Hippocampal formation (tissue), 2 donors: ENCODE results near the gene ERCC6L2.

Experiments used
- DNase-seq, 2 donors: peaks; one replicate each; lab custom pipeline; 2025; lab: John Stamatoyannopoulos, UW

ERCC6L2 gene

DNA sequence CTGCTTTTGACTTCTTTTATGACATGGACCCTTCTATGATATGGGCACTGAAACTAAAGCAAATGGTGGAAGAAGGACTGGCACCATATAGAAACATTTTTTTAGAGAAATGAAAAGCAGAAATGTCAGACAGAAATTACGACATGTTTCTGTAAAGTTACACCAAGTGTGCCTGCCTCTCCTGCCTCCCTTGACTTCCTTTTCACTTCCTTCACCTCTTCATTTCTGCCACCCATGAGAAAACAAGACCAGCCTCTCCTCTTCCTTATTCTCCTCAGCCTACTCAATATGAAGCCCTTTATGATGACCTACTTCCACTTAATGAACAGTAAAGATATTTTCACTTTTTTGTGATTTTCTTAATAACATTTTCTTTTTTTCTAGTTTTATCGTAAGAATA is 44.5 kb downstream of the ERCC6L2 start:
- DNase-seq = no peak

DNA sequence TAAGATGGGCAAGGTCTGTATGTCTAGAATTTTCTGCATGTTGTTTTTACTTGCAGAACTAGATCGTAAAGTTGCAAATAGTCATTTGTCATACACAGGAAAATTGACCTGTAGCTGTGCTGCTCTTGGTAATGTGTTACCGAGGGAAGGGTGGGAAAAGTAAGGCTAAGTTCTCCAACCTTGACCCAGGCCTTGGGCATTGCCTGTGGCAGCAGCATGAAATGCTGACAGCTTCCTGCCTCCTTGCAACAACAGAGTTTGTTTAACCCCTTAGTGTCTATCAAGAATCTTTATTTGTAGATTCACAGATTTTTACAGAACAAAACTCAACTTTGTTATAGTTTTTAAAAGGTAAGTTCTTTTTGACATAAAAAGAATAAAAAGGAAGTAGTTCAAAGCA is 48.3 kb downstream of the ERCC6L2 start:
- no peak for DNase-seq

DNA sequence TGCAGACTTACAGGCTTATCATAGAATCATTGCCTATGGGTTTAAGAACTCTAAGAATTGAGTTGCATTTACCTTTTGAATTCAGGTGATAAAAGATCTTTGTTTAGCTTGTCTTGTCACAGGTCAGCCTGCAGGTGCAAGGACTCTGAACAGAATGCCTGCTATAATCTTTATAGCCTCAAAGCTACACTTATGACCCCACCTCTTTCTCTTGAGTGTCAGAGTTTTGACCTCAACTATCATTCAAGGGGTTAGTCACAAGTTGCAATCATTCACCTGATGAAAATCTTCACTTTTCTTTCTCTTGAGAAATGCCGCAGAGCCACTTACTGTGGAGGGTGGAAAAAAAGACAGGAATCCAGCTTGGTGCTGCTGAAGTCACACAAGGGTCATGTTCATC is 49.5 kb downstream of the ERCC6L2 start:
- DNase-seq = no peak

DNA sequence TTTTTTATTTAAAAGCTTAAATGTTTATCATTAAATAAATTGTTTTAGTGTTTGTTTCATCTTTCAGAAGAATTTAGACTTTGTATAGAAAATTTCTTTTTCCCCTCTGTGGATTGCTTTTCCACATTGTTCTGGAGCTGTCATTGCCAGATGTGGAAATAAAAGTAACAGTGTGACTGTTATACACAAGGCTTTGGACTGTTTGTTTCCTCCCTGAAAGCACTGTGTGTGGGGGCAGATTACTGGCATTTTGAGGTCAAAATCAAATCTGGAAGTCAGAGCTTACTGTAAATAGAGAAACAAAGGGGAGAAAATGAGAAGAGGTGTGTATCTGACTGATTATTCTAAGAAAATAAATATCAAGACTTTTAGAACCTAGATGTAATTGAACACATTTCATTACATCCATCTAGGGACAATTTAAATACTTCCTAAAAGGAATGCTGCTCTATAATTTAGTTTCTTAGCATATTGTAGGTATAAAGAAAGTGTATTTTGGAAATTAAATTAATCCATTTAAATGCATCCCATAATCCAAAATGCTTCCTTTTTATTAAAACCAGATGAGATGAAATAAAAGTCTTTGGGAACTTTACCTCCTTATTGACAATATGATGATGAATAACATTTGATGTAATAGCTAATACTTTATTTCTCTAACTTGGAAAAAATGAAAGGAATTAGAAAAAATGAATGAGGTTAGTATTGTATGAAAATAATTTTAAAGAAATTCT is 51.9 kb downstream of the ERCC6L2 start:
- DNase-seq = no peak

- no peak for DNase-seq
These were observed 54.8 kb downstream of the ERCC6L2 start for GRCh38 chr9:95930277-95930676.

GRCh38 chr9:95935861-95936578 is 60.5 kb downstream of the ERCC6L2 start:
- DNase-seq = no peak

GRCh38 chr9:95936579-95937075 is 61.1 kb downstream of the ERCC6L2 start:
- no peak for DNase-seq

DNA sequence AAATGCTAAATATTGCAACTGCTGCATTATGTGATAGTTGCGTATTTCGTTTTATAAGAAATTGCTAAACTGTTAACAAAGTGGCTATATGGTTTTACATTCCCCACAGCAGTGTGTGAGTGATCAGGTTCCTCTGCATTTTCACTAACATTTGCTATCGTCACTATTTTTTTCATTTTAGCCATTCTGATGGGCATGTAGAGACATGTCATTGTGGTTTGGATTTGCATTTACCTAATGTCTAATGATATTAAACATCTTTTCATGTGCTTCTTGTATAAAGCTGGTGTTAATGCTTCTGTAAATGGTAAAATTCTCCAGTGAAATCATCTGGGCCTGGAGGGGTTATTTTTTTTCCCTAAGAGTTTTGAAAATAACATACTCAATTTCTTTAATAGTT is 61.6 kb downstream of the ERCC6L2 start:
- no peak for DNase-seq

DNA sequence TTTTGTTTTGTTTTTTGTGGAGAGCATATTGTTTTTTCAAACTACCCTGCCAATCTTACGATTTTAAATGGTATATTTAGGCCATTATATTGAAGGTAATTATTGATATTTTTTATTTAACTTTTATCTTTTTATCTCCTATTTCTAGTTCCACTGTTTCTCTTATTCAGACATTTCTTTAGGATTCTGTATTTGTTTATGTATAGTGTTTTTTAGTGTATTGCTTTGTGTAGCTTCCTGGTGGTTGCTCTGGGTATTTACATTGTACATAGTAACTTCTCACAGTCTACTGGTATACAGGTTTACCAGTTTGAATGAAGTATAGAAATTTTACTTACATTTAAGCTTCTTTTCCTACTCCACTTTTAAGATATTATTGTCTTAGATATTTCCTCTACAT is 63.2 kb downstream of the ERCC6L2 start:
- no peak for DNase-seq

DNA sequence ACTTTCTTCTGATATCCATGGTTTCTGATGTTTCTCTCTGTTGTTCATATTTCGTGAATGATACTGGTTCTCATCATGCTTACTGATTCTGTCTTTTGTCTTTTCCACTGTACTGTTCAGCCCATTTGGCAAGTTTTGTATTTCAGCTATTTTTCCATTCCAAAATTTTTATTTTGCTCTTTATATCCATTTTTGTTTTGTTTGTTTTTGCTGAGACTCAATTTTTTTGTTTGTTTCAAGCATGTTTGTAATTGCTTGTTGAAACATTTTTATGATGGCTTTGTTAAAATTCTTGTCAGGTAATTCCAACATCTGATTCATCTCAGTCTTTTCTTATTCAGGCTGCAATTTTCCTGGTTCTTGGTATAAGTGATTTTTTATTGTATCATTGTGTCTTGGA is 64.0 kb downstream of the ERCC6L2 start:
- no peak for DNase-seq

DNA sequence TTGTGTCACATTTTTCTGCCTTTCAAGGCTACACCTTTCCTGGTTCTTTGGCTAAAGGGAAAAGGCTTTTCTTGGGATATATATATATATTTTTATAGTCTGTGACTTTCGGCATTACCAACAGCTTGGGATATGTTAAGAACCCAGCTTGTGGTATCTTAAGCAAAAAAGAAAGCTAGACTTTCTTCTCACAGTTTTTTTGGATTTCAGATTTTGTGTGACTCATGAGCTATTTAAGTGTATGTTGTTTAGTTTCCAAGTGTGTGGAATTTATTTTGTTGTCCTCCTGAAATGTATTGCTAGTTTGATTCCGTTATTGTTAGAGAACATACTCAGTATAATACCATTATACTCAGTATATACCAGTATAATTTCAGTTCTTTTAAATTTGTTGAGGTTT is 64.8 kb downstream of the ERCC6L2 start:
- DNase-seq = no peak

DNA sequence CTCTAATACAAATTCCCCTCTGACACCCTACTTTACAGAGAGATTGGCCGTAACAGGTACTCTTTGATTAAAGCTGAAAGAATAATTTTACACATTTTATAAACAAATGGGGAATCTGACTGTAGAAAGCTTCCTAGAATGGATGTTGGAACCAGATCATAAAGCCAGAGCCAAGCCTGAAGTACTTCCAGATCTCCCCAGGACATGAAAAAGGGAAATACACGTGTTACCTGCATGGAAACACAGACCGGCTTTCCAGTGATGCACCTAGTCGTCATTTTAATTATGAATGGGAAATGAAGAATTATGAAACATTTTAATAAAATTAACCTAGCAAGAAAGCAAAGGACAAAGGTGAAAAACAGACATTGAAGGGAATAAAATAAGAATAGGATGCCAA is 66.5 kb downstream of the ERCC6L2 start:
- DNase-seq = no peak

GRCh38 chr9:95947118-95947517 is 71.6 kb downstream of the ERCC6L2 start:
- no peak for DNase-seq

DNA sequence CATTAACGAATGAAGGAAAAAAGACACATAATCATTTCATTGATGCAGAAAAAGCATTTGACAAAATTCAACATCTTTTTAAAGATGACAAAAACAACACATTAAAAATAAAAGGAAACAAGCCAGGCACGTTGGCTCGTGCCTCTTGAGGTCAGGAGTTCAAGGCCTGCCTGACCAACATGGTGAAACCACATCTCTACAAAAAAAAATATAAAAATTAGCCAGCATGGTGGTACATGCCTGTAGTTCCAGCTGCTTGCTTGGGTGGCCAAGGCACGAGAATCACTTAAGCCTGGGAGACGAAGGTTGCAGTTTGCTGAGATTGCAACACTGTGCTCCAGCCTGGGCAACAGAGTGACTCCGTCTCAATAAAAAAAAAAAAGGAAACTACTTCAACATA is 77.0 kb downstream of the ERCC6L2 start:
- no peak for DNase-seq

- no peak for DNase-seq
These were observed 78.5 kb downstream of the ERCC6L2 start for GRCh38 chr9:95953986-95954385.

GRCh38 chr9:95954940-95955339 is 79.4 kb downstream of the ERCC6L2 start:
- DNase-seq = no peak

DNA sequence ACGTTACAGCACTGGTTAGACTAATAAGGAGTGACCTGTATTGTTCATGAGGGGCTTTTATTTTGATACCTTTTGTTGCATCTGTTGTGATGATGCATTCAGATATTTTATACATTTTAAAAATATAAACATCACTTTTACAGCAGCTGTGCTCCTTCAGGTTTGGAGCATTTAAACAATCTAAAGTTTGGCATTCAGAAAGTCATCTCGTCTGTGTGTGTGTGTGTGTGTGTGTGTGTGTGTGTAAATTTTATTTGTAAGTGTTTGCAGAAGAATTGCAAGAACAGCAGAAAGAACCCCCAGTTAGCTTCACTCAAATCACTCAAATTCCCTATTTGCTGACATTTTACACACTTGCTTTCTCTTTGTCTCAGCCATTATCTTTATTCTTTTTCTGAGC is 87.4 kb downstream of the ERCC6L2 start:
- DNase-seq = no peak

DNA sequence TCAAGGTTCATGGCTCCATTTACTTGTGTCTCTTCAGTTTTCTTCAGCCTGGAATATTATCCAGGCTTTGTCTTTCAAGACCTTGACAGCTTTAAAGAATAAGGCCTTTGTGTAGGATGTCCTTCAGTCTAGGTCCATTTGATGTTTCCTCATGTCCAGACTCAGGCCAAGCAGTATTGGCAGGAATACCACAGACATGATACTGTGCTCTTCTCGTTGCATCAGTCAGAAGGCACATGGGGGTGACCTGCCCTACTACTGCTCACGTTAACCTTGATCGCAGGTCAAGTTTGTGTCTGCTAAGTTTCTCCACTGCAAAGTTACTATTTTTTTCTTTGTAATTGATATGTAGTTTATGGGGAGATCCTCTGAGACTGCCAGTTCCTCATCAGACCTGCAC is 88.2 kb downstream of the ERCC6L2 start:
- no peak for DNase-seq

GRCh38 chr9:95966306-95966705 is 90.8 kb downstream of the ERCC6L2 start:
- no peak for DNase-seq

DNA sequence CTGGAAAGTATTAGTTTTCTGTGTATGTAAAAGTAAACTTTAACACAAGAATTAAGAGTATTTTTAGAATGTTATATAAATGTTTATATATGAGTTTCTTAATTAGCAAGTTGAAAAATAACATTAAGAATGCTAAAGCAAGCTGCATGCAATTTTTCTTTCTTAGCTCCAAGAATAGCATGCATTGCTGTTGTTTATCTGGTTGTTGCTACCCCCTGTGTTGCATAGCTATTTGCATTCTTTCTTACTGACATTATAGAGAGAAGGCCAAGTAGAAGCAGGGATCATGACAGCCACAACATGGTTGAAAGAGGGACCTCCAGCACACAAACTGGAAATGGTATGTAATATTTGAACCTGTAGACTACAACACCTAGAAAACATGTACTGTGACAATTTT is 94.8 kb downstream of the ERCC6L2 start:
- DNase-seq = no peak

GRCh38 chr9:95971815-95972214 is 96.3 kb downstream of the ERCC6L2 start:
- DNase-seq = no peak

- DNase-seq = no peak
These were observed 98.9 kb downstream of the ERCC6L2 start for GRCh38 chr9:95974389-95974788.

DNA sequence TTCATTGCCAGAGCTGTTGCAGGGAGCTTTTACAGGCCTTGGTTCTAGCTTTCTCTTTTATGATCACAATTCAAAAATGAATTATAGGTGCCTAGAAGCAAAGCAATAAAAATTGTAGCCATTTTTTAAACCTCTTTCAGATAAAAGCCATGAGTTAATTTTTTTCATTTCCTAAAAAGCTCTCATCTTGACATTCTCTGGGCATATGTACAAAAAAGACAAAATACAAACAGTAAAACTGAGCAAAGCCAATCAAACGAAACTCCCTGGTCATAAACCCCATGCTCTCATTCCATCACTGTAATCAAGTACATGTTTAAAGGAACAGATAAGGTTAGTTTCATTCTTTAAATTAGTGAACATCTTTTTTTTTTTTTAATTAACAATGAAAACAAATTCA is 101.9 kb downstream of the ERCC6L2 start:
- DNase-seq = no peak

DNA sequence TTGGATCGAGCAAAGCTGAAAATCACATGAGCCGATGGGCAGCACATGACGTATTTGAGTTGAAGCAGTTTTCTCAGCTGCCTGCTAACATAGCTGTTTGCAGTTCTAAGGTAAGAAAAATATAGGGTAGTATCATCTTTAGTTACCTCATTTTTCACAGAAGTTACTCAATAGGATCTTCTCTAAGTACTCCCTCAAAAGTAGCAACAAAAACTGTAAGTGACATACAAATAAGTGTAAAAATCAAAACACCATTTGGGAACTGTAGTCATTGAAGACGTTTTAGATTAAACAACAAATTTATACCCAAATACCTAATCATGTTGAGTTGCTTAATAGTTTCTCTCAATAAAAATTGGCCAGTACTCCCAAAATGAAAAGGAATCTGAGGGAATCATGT is 102.6 kb downstream of the ERCC6L2 start:
- no peak for DNase-seq
